Endodermal cell (in vitro differentiated cells): Measurements from ENCODE around the gene CSNK2A3. TPM values are rescaled to one million over a fixed set of nuclear protein-coding genes. Genes with fewer than 3 reads are reported as not detected.
"Not testable (repeated sequence)": the region's sequence is repeated elsewhere in the genome, so short reads cannot be mapped to it uniquely, and the experiment has no call there.

ENCODE experiments used
- DNase-seq: peaks from one replicate; pipeline ENCODE4 v3.0.0-alpha.2; 2017
- H3K27ac ChIP-seq: 2 replicates; pipeline ENCODE4 v1.5.1; 2013; ENCODE audit warnings: mild to moderate bottlenecking, low read depth, low read length, moderate library complexity
- H3K27me3 ChIP-seq: 2 replicates; pipeline ENCODE4 v1.6.1; 2013; ENCODE audit warnings: mild to moderate bottlenecking, low read length, moderate library complexity; ENCODE audit not compliant: insufficient read depth, control insufficient read depth, poor library complexity, severe bottlenecking
- H3K36me3 ChIP-seq: 2 replicates; pipeline ENCODE4 v1.7.0; 2013; ENCODE audit warnings: mild to moderate bottlenecking, low read length, moderate library complexity; ENCODE audit not compliant: control insufficient read depth, insufficient read depth
- H3K4me1 ChIP-seq: one replicate; pipeline ENCODE4 v1.7.0; 2013; ENCODE audit warnings: low read length; ENCODE audit not compliant: control insufficient read depth, insufficient read depth
- H3K4me3 ChIP-seq: 2 replicates; pipeline ENCODE4 v1.5.1; 2013; ENCODE audit warnings: mild to moderate bottlenecking, low read length, moderate library complexity
- H3K9ac ChIP-seq: 2 replicates; pipeline ENCODE4 v1.6.1; 2013; ENCODE audit warnings: mild to moderate bottlenecking, low read length, moderate library complexity; ENCODE audit not compliant: poor library complexity, severe bottlenecking; ENCODE audit errors: extremely low read depth
- H3K9me3 ChIP-seq: 2 replicates; pipeline ENCODE4 v1.6.1; 2013; ENCODE audit warnings: mild to moderate bottlenecking, low read length, moderate library complexity; ENCODE audit not compliant: control insufficient read depth
- H3K27ac Mint-ChIP-seq: 2 replicates; pipeline ENCODE4 v1.8.0; 2020; ENCODE audit warnings: mixed read lengths
- H3K27me3 Mint-ChIP-seq: 2 replicates; pipeline ENCODE4 v1.8.0; 2021; ENCODE audit warnings: mild to moderate bottlenecking, mixed read lengths; ENCODE audit not compliant: insufficient read depth
- H3K36me3 Mint-ChIP-seq: 2 replicates; pipeline ENCODE4 v1.8.0; 2020; ENCODE audit warnings: low read depth, mixed read lengths
- H3K4me1 Mint-ChIP-seq: 2 replicates; pipeline ENCODE4 v1.8.0; 2020; ENCODE audit warnings: mixed read lengths
- H3K4me3 Mint-ChIP-seq: 2 replicates; pipeline ENCODE4 v1.8.0; 2020; ENCODE audit warnings: mild to moderate bottlenecking, moderate library complexity, mixed read lengths
- H3K9me3 Mint-ChIP-seq: 2 replicates; pipeline ENCODE4 v1.8.0; 2020; ENCODE audit warnings: mild to moderate bottlenecking, mixed read lengths
- WGBS, 2 experiments: methylation state at CpG; one replicate each; pipeline versions ENCODE4 v1.1.5 to v1.1.7; 2013; ENCODE audit warnings: missing lambda C conversion rate in 2 of 2, mixed read lengths in 1 of 2; ENCODE audit not compliant: insufficient coverage in 1 of 2, insufficient read length in 1 of 2; 5-methylcytosine and 5-hydroxymethylcytosine counted together
- long read RNA-seq, 4 experiments: library from polyadenylated mRNA in 2 of 4; library from RNA in 1 of 4; library from capped mRNA in 1 of 4; stranded (forward) in 3 of 4; unstranded in 1 of 4; transcript quantifications; one replicate each; pipeline ENCODE4 v2.0.0, GENCODE V29; 2020 to 2021; ENCODE audit warnings: inconsistent platforms in 1 of 4
- polyA plus RNA-seq, 2 experiments: library from polyadenylated mRNA; stranded (reverse); fragments of 50-300 nt; gene quantifications; one replicate each; pipeline ENCODE4 v1.2.3, GENCODE V29; 2013
- total RNA-seq, 2 donors: library from RNA; stranded (reverse); fragmentation: NEBNext Ultra II Directional in 1 of 2; extraction: Animal tissue kit (Norgen Biotek cat#: 25700) in 1 of 2; gene quantifications; 2 replicates in 1 of 2; 3 replicates in 1 of 2; pipeline ENCODE4 v1.2.1, GENCODE V29; 2021
- TF ChIP-seq, protein P1 (sequence below): fragments of 200-600 bp; sonication (generic); conservative IDR thresholded peaks from 2 replicates; pipeline ENCODE4 v1.5.0; 2021; ENCODE audit warnings: antibody characterized with exemption, mild to moderate bottlenecking

CSNK2A3 gene
- 1 to 10 TPM in 1 of 2 donors, under 1 TPM in 1; 0.82 to 2.1 TPM for total RNA-seq
- polyA plus RNA-seq (2013, experiment 1 of 2) = 3.7 TPM
- polyA plus RNA-seq (2013, experiment 2 of 2) = 4.0 TPM
- long read RNA-seq, experiment 1, partial matches to known transcripts = 0 of 1 reads
- long read RNA-seq, experiment 1, other reads (novel, unspliced or antisense) = 0 of 1 reads
- long read RNA-seq, experiment 2 = 0 reads
- long read RNA-seq, experiment 3 = 0 reads
- long read RNA-seq, experiment 4, partial matches to known transcripts = 0 of 4 reads
- long read RNA-seq, experiment 4, other reads (novel, unspliced or antisense) = 0 of 4 reads

GRCh38 chr11:11352878-11353277 lies at the start of gene CSNK2A3:
Gene CSNK2A3 (minus strand): TSS chr11:11353250. CDS start chr11:11353119, 131 bp downstream.
- H3K9me3 ChIP-seq, H3K4me1 ChIP-seq, H3K36me3 ChIP-seq, H3K4me1 Mint-ChIP-seq, H3K27me3 ChIP-seq, H3K27ac ChIP-seq, H3K9me3 Mint-ChIP-seq, H3K4me3 ChIP-seq, H3K27ac Mint-ChIP-seq, H3K27me3 Mint-ChIP-seq, DNase-seq, H3K36me3 Mint-ChIP-seq, H3K4me3 Mint-ChIP-seq, H3K9ac ChIP-seq: not testable (repeated sequence)
- 90 to 93% methylated on average over 4 to 8 of the region's 11 CpGs for WGBS, 2 experiments

- H3K27ac Mint-ChIP-seq = no peak overlapping the region
- WGBS, 2 experiments = 86 to 100% methylated on average over 2 to 3 of the region's 3 CpGs
These were observed 49.0 kb upstream of the CSNK2A3 start for GRCh38 chr11:11401960-11402535.

GRCh38 chr11:11400635-11401232 lies 47.7 kb upstream of the CSNK2A3 start:
- TF ChIP-seq, protein P1, sequence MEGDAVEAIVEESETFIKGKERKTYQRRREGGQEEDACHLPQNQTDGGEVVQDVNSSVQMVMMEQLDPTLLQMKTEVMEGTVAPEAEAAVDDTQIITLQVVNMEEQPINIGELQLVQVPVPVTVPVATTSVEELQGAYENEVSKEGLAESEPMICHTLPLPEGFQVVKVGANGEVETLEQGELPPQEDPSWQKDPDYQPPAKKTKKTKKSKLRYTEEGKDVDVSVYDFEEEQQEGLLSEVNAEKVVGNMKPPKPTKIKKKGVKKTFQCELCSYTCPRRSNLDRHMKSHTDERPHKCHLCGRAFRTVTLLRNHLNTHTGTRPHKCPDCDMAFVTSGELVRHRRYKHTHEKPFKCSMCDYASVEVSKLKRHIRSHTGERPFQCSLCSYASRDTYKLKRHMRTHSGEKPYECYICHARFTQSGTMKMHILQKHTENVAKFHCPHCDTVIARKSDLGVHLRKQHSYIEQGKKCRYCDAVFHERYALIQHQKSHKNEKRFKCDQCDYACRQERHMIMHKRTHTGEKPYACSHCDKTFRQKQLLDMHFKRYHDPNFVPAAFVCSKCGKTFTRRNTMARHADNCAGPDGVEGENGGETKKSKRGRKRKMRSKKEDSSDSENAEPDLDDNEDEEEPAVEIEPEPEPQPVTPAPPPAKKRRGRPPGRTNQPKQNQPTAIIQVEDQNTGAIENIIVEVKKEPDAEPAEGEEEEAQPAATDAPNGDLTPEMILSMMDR = peak; percentile 81
- WGBS, 2 experiments = 73 to 79% methylated on average over 6 to 9 of the region's 9 CpGs
- DNase-seq = peak; percentile 84
- Histone ChIP-seq H3K27ac (no peak overlapping the region), H3K4me3 (no peak overlapping the region), H3K27me3 (peaks cover 13% of the 10 kb centered on the region), H3K4me1 (no peaks in the 10 kb centered on the region), H3K36me3 (no peaks in the 10 kb centered on the region), H3K9me3 (no peaks in the 10 kb centered on the region), H3K9ac (no peak overlapping the region)
- H3K9me3 Mint-ChIP-seq = no peaks in the 10 kb centered on the region
- peaks cover 59% of the 10 kb centered on the region for H3K27me3 Mint-ChIP-seq
- H3K4me3 Mint-ChIP-seq = no peak overlapping the region
- no peaks in the 10 kb centered on the region for H3K36me3 Mint-ChIP-seq
- H3K27ac Mint-ChIP-seq = no peak overlapping the region
- H3K4me1 Mint-ChIP-seq = peaks cover 7% of the 10 kb centered on the region

More at GRCh38 chr11:11401960-11402535, 49.0 kb upstream of the CSNK2A3 start:
- no peaks in the 10 kb centered on the region for H3K36me3 ChIP-seq
- peaks cover 2% of the 10 kb centered on the region for H3K4me1 Mint-ChIP-seq
- H3K4me3 Mint-ChIP-seq = no peak overlapping the region
- no peak overlapping the region for H3K27ac ChIP-seq
- TF ChIP-seq, protein P1 = no peak
- no peak overlapping the region for H3K4me3 ChIP-seq
- DNase-seq = no peak
- no peaks in the 10 kb centered on the region for H3K4me1 ChIP-seq
- H3K36me3 Mint-ChIP-seq = no peaks in the 10 kb centered on the region
- no peaks in the 10 kb centered on the region for H3K9me3 ChIP-seq
- peaks cover 7% of the 10 kb centered on the region for H3K27me3 ChIP-seq
- no peaks in the 10 kb centered on the region for H3K9me3 Mint-ChIP-seq
- H3K27me3 Mint-ChIP-seq = peaks cover 51% of the 10 kb centered on the region
- no peak overlapping the region for H3K9ac ChIP-seq
